PC-3 (cell line): ENCODE measurements around the gene GABARAPL1. TPM values are rescaled to one million over a fixed set of nuclear protein-coding genes. Genes with fewer than 3 reads are reported as not detected.

ENCODE experiments used
- ATAC-seq: fragments of 200-7000 bp; cut with Tn5 transposase; 2 replicates; pipeline ENCODE4 v1.9.1; 2020; ENCODE audit warnings: mild to moderate bottlenecking, moderate library complexity
- BruUV-seq: library from RNA; stranded (reverse); fragments of 400-500 nt; replicated peaks from 2 replicates; lab custom pipeline; 2021; lab: Mats Ljungman, UMichigan
- CTCF ChIA-PET: fragments of 300-600 bp; sonication (Branson Sonifier 250); formaldehyde crosslinking; loops from one replicate; lab custom pipeline; 2022; ENCODE audit warnings: antibody characterized with exemption; lab: Charles Lee
- POLR2A ChIA-PET: fragments of 300-600 bp; sonication (Branson Sonifier 250); formaldehyde crosslinking; loops from one replicate; lab custom pipeline; 2022; ENCODE audit warnings: antibody characterized with exemption; ENCODE audit not compliant: unreplicated experiment; lab: Charles Lee
- DNase-seq: peaks from one replicate; pipeline ENCODE4 v3.0.0-alpha.2; 2015
- H2AFZ ChIP-seq: fragments of 300-600 bp; sonication (generic); 2 replicates; pipeline ENCODE4 v1.6.0; 2016; ENCODE audit warnings: antibody characterized with exemption, low read length
- H3F3A ChIP-seq: fragments of 300-600 bp; sonication (generic); one replicate; pipeline ENCODE4 v1.6.0; 2017; ENCODE audit warnings: antibody characterized with exemption, low read length, control low read depth, mild to moderate bottlenecking; ENCODE audit not compliant: unreplicated experiment
- H3K27ac ChIP-seq: fragments of 300-600 bp; sonication (generic); 2 replicates; pipeline ENCODE4 v1.5.1; 2016; ENCODE audit warnings: mild to moderate bottlenecking, low read length
- H3K27me3 ChIP-seq: fragments of 300-600 bp; sonication (generic); 2 replicates; pipeline ENCODE4 v1.6.1; 2016; ENCODE audit warnings: low read length, mixed read lengths
- H3K36me3 ChIP-seq: fragments of 300-600 bp; sonication (generic); 2 replicates; pipeline ENCODE4 v1.6.1; 2016; ENCODE audit warnings: low read depth, mixed run types, low read length, mixed read lengths
- H3K4me1 ChIP-seq: fragments of 300-600 bp; sonication (generic); 2 replicates; pipeline ENCODE4 v1.5.1; 2016; ENCODE audit warnings: low read length; ENCODE audit not compliant: insufficient read depth
- H3K4me2 ChIP-seq: fragments of 300-600 bp; sonication (generic); 2 replicates; pipeline ENCODE4 v1.6.0; 2016; ENCODE audit warnings: low read length
- H3K4me3 ChIP-seq: fragments of 300-600 bp; sonication (generic); 2 replicates; pipeline ENCODE4 v1.5.1; 2016; ENCODE audit warnings: mild to moderate bottlenecking, low read length, mixed read lengths
- H3K79me2 ChIP-seq: fragments of 300-600 bp; sonication (generic); 2 replicates; pipeline ENCODE4 v1.6.1; 2017; ENCODE audit warnings: low read length, mixed read lengths
- H3K9ac ChIP-seq: fragments of 300-600 bp; sonication (generic); 2 replicates; pipeline ENCODE4 v1.6.0; 2016; ENCODE audit warnings: mild to moderate bottlenecking, low read length
- H3K9me2 ChIP-seq: fragments of 300-600 bp; sonication (generic); replicated peaks from 2 replicates; pipeline ENCODE4 v1.6.1; 2016; ENCODE audit warnings: mixed run types, low read length, mixed read lengths
- H3K9me3 ChIP-seq: fragments of 300-600 bp; sonication (generic); 2 replicates; pipeline ENCODE4 v1.6.1; 2016; ENCODE audit warnings: low read length, mixed read lengths
- H4K20me1 ChIP-seq: fragments of 300-600 bp; sonication (generic); 2 replicates; pipeline ENCODE4 v1.6.1; 2016; ENCODE audit warnings: low read length, mixed read lengths
- EZH2 ChIP-seq: fragments of 300-600 bp; sonication (generic); IDR thresholded peaks from one replicate; pipeline ENCODE4 v1.6.1; 2017; ENCODE audit warnings: antibody characterized with exemption, mild to moderate bottlenecking, low read length; ENCODE audit not compliant: unreplicated experiment
- EZH2phosphoT487 ChIP-seq: fragments of 300-600 bp; sonication (generic); IDR thresholded peaks from 2 replicates; pipeline ENCODE4 v1.6.1; 2018; ENCODE audit warnings: mild to moderate bottlenecking, antibody characterized with exemption, low read length, borderline replicate concordance
- intact Hi-C: fragments of 100-400 bp; cut with micrococcal nuclease; formaldehyde crosslinking; loops from 2 replicates; pipeline ENCODE4 v1.9.0; 2023
- total RNA-seq: library from RNA; depleted of rRNA; stranded (reverse); fragments of >200 nt; gene quantifications from 2 replicates; pipeline ENCODE4 v1.2.3, GENCODE V29; 2014
- TF ChIP-seq, protein P1 (sequence below): fragments of 300-600 bp; sonication (generic); conservative IDR thresholded peaks from 2 replicates; pipeline ENCODE4 v1.5.1; 2017; ENCODE audit warnings: antibody characterized with exemption, low read depth, mild to moderate bottlenecking, low read length

The GABARAPL1 gene
- total RNA-seq, 1 experiment from 2014 or later: 14.9 TPM

DNA sequence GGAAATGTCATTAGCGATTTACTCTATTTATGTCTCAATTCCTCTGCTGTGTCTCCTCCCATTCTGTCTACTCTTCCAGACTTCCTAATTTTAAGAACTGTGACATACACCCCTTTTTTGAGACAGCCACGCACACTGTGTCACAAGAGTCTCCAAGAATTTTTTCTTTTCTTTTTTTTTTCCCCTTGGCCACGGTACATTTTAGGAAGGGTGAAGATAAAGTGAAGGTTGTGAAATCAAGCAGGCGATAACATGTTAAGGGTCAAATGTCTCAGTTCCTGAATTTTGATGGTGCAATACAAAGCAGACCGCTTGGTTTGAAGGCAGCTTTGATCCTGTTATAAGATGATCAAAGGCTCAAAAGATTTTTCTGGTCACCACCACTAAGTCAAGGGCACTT lies 45.1 kb upstream of the GABARAPL1 start:
- Histone ChIP-seq H3F3A (no peaks in the 10 kb centered on the region), H3K36me3 (no peaks in the 10 kb centered on the region), H3K4me3 (no peak overlapping the region), H3K27ac (no peak overlapping the region), H3K4me1 (no peaks in the 10 kb centered on the region), H3K4me2 (no peak overlapping the region), H3K9me3 (no peaks in the 10 kb centered on the region), H3K27me3 (no peaks in the 10 kb centered on the region), H2AFZ (no peak overlapping the region), H3K9ac (no peak overlapping the region), H3K79me2 (no peaks in the 10 kb centered on the region), H4K20me1 (no peaks in the 10 kb centered on the region), H3K9me2 (no peaks in the 10 kb centered on the region)
- no peak for ATAC-seq
- BruUV-seq: no TSS peak
- POLR2A ChIA-PET: no interaction called here
- intact Hi-C loops: no loop called here
- DNase-seq: no peak
- CTCF ChIA-PET: no interaction called here
- TF ChIP-seq EZH2: no peak
- TF ChIP-seq, protein P1, sequence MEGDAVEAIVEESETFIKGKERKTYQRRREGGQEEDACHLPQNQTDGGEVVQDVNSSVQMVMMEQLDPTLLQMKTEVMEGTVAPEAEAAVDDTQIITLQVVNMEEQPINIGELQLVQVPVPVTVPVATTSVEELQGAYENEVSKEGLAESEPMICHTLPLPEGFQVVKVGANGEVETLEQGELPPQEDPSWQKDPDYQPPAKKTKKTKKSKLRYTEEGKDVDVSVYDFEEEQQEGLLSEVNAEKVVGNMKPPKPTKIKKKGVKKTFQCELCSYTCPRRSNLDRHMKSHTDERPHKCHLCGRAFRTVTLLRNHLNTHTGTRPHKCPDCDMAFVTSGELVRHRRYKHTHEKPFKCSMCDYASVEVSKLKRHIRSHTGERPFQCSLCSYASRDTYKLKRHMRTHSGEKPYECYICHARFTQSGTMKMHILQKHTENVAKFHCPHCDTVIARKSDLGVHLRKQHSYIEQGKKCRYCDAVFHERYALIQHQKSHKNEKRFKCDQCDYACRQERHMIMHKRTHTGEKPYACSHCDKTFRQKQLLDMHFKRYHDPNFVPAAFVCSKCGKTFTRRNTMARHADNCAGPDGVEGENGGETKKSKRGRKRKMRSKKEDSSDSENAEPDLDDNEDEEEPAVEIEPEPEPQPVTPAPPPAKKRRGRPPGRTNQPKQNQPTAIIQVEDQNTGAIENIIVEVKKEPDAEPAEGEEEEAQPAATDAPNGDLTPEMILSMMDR: no peak
- TF ChIP-seq EZH2phosphoT487: no peak

DNA sequence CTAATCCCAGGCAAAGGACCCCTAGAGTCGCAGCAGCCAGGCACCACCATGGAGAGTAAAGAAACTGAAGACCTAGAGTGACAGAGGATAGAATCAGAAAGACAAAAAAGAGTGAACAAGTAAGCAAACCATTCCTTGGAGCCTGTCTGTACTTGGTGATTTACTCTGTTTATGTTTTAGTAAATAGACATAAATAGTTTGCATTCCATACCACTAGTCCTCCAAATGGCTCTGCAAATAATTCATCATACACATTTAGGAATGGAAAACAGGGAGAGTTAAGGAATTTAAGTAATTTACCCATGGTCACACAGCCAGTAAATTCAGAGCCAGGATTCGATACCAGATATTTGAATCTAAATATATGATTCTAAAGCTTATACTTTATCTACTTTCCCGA lies 43.6 kb upstream of the GABARAPL1 start:
- no peaks in the 10 kb centered on the region for H3F3A ChIP-seq
- no peak overlapping the region for H3K27ac ChIP-seq
- no peak overlapping the region for H3K4me3 ChIP-seq
- intact Hi-C loops: no loop called here
- ChIA-PET POLR2A (interaction anchor here (0.7 kb wide), 1 partner anchor 451 kb away, joined by 3 read pairs; no protein-coding TSS in a partner anchor), CTCF (no interaction called here)
- no TSS peak for BruUV-seq
- H3K4me1 ChIP-seq: no peaks in the 10 kb centered on the region
- no peaks in the 10 kb centered on the region for H3K36me3 ChIP-seq
- no peaks in the 10 kb centered on the region for H3K79me2 ChIP-seq
- H4K20me1 ChIP-seq: no peaks in the 10 kb centered on the region
- no peak for TF ChIP-seq EZH2phosphoT487
- no peak for TF ChIP-seq EZH2
- TF ChIP-seq, protein P1: no peak
- H2AFZ ChIP-seq: no peak overlapping the region
- H3K9ac ChIP-seq: no peak overlapping the region
- no peaks in the 10 kb centered on the region for H3K27me3 ChIP-seq
- ATAC-seq (no peak), DNase-seq (peak; percentile 38)
- no peak overlapping the region for H3K4me2 ChIP-seq
- H3K9me2 ChIP-seq: no peaks in the 10 kb centered on the region
- no peaks in the 10 kb centered on the region for H3K9me3 ChIP-seq

DNA sequence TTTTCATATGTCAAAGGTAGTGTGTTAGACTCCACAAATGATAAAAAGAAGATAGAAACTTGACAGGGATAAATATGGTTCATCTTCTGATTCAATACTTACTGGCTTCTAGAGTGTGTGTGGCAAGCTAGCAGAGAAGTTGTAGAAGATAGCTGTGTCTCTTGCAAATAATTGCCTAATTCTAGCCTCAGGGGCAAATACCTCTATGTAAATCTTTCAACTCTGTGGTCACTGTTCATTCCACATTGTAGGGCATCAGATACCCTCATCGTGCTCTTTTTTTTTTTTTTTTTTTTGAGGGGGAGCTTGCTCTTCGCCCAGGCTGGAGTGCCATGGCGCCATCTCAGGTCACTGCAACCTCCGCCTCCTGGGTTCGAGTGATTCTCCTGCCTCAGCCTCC lies 42.5 kb upstream of the GABARAPL1 start:
- intact Hi-C loops: no loop called here
- H3K9me3 ChIP-seq: no peaks in the 10 kb centered on the region
- ATAC-seq (no peak), DNase-seq (peak; percentile 38)
- BruUV-seq: no TSS peak
- no peaks in the 10 kb centered on the region for H4K20me1 ChIP-seq
- H3K27me3 ChIP-seq: no peaks in the 10 kb centered on the region
- H3K4me2 ChIP-seq: no peak overlapping the region
- no peak overlapping the region for H2AFZ ChIP-seq
- H3K79me2 ChIP-seq: no peaks in the 10 kb centered on the region
- H3F3A ChIP-seq: no peaks in the 10 kb centered on the region
- no peak overlapping the region for H3K4me3 ChIP-seq
- H3K27ac ChIP-seq: no peak overlapping the region
- no peak overlapping the region for H3K9ac ChIP-seq
- ChIA-PET POLR2A (no interaction called here), CTCF (no interaction called here)
- TF ChIP-seq EZH2 (no peak), EZH2phosphoT487 (no peak)
- TF ChIP-seq, protein P1: no peak
- H3K9me2 ChIP-seq: no peaks in the 10 kb centered on the region
- no peaks in the 10 kb centered on the region for H3K4me1 ChIP-seq
- no peaks in the 10 kb centered on the region for H3K36me3 ChIP-seq
